DMS53 treated with DMSO at 0.1 percent for 48 hours (cell line): ENCODE measurements around the gene CITED2.
"Not testable (repeated sequence)": the region's sequence is repeated elsewhere in the genome, so short reads cannot be mapped to it uniquely, and the experiment has no call there.

ENCODE experiments used
- DNase-seq: peaks from one replicate; lab custom pipeline; 2025; ENCODE audit not compliant: unreplicated experiment; lab: John Stamatoyannopoulos, UW

CITED2 gene

DNA sequence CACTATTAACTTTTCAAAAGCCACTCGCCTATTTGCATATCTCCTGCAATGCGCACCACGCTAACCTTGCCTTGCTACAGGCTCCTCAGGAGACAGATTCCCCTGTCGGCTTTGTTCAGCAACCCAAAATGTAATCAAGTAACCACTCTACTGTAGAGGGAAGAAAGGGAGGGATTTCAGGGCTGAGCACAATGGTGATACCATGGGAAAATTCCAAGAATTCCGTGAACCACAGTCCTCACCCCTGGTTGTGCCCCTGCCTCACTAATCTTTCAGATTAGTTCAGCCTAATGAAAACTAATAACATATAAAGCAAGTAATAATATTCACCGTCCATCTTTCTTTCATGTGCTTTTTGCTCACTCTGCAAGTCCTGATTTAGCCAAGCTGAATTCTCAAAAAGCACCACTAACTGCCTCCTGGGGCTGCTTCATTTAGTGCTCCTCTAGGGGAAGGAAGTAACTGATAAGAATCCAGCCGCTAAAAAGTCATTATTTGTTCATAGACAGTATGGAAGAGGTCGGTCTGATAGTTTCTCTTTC is 6.6 kb downstream of the CITED2 start:
- no peak for DNase-seq

DNA sequence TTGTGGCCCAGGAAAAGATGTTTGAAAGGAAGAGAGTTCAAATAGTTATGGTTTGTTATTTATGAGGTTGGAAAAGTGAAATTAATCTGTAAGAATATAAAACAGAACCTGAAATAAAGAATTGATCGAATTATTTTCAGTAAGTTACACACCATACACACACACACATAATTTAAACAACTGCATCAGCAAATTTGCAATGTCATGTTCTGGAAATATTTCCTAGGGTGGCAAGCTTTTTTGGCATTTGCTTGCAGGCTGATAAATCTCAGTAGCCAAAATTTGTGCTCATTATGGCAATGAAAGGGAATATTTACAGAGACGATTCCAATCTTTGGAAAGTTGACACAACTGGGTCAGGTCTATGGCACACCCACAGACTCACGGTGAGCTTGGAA is 9.5 kb downstream of the CITED2 start:
- no peak for DNase-seq

DNA sequence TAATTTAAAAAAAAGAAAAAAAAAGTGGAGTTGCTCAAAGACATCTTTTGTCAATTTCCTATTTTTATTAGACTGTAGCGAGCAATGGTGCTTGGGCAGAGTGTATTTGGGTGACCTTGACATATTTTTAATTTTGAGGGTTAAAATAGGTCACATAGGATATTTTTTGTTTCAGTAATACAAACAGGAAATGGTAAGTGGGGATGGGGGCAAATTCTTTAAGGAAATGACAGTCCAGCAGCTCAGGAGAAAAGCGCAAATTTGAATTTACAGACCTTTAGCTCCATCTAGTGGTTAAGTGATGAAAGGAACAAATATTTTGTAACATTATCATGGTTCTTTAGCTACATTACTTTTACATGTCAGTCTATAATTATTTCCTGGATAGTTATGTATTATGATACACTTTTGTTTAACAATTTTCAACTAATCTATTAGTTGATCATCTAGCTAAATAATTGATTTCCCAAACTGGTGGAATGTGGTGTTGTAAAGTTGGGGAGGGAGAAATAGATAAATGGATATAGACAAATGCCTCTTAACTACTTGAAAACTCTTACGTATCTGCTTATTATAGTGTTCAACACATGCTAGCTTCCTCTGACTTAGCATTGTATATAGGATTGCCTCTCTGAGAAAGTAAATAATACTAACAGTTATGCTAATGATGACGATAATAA is 10.0 kb downstream of the CITED2 start:
- peak; percentile 52 for DNase-seq

DNA sequence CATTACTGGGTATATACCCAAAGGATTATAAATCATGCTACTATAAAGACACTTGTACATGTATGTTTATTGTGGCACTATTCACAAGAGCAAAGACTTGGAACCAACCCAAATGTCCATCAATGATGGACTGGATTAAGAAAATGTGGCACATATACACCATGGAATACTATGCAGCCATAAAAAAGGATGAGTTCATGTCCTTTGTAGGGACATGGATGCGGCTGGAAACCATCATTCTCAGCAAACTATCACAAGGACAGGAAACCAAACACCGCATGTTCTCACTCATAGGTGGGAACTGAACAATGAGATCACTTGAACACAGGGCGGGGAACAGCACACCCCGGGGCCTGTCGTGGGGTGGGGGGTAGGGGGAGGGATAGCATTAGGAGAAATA is 10.7 kb downstream of the CITED2 start:
- not testable (repeated sequence) for DNase-seq

DNA sequence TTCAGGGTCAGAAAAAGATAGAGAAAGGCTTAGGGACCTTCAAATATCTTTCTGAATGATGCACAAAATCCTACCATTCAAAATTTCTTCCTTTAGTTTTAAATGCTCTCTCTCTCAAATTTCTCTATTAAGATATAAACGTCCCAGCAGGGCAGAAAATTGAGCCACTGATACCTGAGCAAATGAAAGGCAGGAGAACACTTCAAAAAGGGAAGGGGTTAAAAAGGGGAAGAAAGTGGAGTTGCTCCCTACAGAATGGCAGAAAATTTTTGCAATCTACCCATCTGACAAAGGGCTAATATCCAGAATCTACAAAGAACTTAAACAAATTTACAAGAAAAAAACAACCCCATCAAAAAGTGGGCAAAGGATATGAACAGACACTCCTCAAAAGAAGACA is 11.3 kb downstream of the CITED2 start:
- not testable (repeated sequence) for DNase-seq

DNA sequence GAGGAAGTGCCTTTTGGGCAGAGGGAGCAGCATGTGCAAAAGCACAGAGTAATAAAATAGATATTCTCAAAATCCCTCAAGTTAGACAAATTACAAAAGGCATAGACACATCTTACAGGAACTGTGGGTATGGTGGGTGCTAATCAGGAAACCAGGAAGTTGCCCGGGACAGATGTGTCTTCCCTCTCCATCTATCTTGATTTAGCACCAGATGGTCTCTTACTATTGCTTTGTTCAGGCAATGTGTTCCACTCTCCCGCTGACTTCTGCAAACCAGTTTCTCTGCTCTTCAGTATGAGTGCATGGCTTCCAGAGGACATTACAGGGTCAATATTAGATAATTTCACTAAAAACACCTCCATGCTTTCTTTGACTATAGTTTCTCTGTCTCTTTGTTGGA is 13.2 kb downstream of the CITED2 start:
- no peak for DNase-seq

DNA sequence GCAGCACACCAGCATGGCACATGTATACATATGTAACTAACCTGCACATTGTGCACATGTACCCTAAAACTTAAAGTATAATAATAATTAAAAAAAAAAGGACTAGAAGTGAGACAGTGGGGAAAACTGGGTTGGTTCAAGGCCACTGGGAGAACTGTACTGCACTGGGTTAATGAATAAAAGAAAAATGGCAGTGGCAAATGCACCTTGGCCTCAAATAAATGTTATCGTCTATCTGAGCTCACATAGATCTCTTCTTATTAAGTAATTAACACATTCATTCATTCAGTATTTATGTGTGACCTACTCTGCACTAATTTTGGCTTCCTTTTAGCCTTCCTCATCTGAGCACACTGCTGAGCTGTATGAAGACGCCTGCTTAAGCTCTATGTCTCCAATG is 17.5 kb downstream of the CITED2 start:
- DNase-seq = no peak

DNA sequence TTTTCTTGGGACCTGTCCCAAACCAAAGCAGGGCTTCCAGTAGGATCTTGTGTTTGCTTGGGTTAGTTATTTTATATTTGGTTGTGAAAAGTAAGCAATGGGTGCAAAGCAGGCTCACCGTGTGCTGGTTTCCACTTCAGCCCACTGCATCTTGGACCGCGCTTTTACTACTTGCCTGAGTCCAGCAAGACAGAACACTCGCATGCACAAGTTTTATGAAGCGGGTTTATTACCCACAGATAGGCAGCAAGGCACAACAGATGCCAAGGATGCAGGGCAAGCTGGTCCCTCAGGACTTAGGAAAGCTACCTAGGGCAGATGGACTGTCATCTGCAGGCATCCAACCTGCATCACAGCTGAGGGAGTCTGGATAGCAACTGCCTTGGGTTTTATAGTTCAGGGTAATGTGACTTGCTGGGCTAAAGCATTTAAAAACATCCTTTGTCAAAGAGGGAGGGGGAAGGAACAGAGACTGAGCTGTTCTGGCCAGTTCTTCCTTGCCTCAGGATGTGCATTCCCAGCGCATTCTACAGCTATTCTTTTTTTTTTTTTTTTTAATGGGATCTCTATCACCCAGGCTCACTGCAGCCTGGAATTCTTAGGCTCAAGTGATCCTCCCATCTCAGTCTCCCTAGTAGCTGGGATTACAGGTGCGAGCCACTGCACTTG is 18.5 kb downstream of the CITED2 start:
- no peak for DNase-seq

DNA sequence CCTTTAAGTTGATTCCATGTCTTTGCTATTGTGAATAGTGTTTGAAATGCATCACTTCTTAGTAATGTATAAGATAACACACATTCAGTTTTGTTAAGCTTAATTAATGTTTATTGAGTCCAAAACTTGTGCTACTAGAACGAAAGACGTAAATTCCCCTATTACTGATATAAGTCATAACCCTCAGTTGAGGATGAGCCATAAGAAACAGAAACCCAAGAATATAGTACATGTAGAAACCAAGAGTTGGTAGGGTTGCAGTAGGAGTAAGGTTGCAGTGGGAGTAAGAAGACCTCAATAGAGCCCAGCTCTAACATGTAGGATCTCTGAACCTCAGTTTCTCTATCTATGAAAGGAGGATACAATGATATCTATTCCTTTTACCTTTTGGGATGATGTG is 19.3 kb downstream of the CITED2 start:
- DNase-seq = no peak

DNA sequence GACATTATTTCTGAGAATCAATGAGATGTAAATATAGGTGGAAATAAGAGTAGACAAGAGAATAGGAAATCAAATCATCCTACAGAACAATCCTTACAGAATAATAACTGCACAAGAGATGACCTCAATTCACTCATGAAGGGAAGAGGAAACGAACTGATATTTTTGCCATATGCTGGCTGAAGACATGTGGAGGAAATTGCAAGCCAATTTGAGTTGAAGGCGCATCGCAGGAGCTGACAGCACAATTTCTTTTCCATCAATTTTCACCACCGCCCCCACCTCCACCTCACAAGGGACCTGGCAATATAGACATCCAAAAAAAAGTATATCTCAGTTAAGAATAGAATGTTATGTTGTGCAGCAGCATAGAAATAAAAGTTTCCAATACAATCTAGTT is 20.3 kb downstream of the CITED2 start:
- no peak for DNase-seq

DNA sequence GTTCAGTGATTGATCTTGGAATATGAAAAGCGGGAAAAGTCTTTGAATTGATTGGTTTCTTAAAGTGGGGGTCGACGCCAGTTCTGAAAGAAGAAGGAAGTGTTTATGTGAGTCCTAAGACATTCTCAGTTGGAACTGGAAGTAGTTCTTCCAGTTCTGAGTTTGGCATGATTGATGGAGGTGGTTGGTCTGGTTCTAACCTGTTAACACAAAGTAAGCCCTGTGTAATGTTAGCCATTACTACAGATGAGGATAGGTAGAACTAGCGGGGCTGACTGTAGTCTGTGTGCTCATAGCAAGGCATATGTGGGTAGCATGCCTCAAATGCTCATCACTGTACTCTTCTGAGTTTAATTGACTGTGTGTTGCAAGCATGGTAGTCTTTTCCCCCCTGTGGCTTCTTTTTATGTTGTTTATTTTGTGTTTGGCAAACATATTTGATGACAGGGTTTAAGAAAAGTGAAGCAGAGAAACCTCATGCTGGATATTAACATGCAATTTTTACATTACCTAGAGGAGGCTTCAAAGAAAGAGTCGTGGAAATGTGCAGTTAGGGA is 24.9 kb downstream of the CITED2 start:
- no peak for DNase-seq

DNA sequence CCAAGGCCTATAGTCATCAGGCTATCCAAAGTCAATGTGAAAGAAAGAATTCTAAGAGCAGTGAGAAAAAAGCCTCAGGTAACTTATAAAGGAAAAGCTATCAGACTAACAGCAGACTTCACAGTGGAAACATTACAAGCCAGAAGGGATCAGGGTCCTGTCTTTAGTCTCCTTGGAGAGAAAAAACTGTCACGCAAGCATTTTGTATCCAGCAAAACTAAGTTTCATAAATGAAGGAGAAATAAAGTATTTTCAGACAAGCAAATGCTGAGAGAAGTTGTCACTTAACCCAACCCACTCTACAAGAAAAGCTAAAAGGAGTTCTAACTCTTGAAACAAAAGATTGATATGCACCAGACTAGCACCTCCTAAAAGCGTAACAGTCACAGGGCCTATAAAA is 28.1 kb downstream of the CITED2 start:
- DNase-seq = no peak

DNA sequence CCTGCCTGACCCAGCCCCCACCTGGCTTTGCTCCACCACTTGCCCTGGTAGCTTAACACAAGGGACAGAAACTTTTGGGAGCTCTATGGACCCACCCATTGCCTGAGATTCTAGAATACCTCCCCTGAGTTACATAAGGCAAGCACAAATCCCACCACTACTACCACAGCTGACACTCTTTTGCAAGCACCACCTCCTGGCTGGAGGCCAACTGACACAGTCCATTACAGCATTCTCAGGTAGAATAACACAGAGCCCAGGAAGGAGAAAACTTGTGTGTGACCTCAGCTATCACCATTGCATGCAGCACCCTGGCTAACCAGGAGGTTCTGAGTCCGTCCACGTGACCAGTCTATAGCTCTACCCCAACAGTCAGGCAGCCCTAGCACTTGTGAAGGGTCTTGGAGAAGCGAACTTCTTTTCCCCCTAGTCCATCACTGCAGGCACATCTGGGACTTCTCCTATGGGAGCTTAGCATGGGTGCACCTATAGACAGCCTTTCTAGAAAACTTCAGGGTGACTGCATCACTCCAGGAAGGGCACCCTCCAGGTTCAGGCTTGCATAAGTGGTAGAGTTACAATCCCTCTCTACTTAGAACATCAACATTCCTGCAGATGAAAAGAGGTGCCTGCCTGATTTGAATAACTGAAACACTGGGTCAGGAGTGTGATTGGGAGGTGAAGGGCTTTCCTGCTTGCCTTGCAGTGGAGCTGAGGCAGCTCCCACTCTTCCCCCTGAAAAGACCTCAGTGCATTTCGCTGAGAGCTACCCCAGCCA is 30.1 kb downstream of the CITED2 start:
- DNase-seq = no peak

DNA sequence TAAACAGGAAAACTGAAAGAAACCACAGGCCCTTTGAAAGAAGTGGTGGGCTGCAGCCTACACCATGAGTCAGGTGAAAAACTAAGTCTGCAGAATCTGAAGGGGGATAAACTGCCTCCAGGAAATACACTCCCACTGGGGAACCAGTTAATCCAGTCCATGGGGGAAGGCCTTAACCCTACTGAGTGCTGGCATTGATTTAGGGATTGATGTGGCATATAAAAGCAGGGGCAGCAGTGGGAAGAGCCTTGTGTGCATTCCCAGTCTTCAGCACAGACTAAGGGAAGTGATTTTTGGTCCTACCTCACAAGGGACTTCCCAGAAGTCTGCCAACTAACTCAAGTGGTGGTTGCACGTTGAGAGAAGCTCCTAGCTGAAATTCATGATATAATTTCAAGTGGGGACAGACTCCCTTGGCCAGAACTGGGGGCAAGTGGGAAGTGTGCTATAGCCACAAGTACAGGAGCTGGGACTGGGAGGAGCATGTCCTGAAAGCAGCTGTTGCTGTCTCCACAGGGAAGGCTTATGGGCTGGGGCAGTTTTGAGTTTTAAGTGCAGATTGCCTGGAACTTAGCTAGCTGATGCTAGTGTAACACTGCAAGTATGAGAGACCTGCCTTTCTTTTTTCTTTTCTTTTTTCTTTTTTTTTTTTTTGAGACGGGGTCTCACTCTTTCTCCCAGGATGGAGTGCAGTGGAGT is 31.2 kb downstream of the CITED2 start:
- DNase-seq = no peak

DNA sequence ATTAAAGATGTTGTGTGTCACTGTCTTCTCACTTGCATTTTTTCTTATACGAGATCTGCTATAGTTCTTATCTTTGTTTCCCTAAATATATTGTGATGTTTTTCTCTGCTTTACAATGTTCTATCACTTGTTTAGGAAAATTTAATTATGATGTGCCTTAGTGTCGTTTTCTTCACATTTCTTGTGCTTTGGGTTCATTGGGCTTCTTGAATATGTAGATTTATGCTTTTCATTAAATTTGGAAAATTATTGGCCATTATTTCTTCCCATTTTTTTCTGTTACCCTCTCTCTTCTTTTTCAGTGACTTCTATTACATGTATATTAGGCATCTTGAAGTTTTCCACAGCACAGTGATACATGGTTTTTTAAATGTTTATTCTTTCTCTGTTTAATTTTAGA is 33.4 kb downstream of the CITED2 start:
- no peak for DNase-seq

DNA sequence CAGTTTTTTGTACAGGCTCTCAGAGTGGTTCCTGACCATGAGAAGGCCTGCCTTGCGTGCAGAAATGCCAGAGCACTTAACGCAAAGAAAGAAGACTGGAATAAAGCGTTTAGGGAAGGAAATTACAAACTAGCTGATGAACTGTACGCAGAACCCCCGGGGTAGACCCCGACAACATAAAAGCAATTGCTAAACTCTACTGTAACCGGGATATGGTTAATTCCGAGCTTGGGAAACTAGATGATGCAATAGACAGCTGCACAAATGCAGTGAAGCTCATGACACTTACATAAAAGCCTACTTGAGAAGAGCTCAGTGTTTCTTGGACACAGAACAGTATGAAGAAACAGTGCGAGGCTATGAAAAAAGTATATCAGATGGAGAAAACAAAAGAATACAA is 35.7 kb downstream of the CITED2 start:
- no peak for DNase-seq

DNA sequence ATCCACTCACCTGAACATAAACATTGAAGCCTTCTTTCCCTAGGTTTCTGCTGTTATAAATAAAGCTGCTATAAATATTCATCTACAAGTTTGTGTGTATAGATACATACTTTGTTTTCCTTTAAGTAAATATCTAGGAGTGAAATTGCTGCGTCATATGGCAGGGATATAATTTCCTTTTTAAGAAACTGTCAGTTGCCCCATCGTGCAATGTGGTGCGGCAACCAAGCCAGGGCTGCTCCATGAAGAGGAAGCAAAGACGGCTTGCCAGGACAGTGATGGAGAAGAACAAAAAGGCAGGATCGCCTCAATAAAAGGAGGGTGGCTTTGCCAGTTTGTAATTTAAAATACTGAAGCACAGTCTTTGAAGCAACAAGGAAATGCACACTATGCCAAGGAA is 36.6 kb downstream of the CITED2 start:
- no peak for DNase-seq

DNA sequence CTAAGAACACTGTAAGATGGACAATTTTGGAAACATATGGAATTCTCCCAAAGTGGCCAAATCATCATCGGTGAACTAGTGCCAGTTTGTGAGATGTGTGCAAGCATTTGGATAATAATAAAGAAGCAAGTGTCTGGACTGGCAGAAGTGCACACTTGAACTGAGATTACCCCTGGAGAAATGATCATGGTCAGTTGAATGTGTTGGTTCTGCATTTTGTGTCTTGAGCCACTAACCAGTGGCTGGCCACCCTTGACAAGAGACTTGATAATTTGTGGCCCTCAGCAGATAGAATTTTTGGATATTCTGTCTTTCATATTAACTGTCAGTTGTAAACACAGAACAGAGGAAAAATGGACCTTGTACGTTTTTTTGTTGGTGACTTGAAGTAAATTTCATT is 37.4 kb downstream of the CITED2 start:
- DNase-seq = no peak

DNA sequence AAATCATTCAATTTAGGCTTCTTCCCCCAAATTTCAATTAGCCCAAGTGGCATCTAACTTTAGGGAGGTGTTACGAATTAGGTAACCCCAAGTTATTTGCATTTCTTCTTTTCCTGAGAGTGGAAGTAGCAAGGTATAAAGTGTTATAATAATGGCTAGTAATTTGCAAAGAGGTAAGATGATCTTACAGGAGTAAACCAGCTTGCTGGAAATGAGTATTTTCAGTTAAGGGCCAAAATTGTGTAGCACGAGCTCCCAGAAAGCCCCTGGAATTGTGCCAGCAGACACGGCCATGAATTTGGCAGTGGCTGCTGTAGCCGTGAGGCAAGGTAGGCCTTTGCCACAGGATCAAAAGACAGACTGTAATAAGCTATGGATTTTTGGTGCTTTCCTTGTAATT is 38.0 kb downstream of the CITED2 start:
- no peak for DNase-seq

DNA sequence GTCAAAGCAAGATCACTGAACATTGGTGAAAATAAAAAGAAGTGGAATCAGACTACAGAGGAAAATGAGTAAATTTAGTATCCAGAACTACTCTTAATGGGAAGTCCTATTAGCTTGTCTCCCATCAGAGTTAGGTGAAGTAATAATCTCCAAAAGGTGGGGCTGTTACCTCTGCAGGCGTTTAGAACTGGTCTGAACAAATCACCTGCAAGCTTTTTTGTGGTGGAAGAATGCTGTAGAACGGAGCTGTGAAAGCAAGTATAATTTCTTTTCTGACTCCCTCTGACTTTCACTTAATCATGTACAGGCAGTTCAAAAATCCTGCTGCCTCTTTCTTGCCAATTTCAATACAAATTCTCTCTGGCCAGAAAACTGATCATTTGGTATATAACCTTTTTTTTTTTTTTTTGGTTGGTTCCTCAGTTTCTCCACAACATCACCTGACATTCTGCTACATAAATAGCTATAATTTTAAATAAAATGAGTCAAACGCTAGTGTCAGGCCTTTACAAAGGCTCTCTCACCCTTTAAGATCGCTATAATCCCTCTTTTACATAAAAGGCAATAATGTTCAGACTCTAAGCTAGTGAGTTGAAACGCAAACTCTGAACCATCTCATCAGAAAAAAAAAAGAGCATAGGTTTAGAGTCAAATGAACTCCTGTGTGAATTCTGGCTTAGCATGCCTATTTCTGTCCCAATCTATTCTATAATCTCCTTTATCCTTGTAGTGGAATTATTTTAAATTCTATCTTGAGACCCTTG is 38.8 kb downstream of the CITED2 start:
- no peak for DNase-seq
